IPS-18c (cell line): ENCODE measurements around the gene PAQR5.
A peak's percentile ranks its signal among the peaks of the same experiment; 100 is the strongest.

Experiments used
- H3K4me3 ChIP-seq: 2 replicates; pipeline ENCODE4 v1.7.0; 2013; ENCODE audit warnings: low read depth, mild to moderate bottlenecking, low read length, moderate library complexity; ENCODE audit not compliant: insufficient read depth
- H3K9me3 ChIP-seq: one replicate; pipeline ENCODE4 v1.6.1; 2013; ENCODE audit warnings: mild to moderate bottlenecking, low read length, moderate library complexity; ENCODE audit not compliant: control insufficient read depth, insufficient read depth

Gene PAQR5, protein sequence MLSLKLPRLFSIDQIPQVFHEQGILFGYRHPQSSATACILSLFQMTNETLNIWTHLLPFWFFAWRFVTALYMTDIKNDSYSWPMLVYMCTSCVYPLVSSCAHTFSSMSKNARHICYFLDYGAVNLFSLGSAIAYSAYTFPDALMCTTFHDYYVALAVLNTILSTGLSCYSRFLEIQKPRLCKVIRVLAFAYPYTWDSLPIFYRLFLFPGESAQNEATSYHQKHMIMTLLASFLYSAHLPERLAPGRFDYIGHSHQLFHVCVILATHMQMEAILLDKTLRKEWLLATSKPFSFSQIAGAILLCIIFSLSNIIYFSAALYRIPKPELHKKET

DNA sequence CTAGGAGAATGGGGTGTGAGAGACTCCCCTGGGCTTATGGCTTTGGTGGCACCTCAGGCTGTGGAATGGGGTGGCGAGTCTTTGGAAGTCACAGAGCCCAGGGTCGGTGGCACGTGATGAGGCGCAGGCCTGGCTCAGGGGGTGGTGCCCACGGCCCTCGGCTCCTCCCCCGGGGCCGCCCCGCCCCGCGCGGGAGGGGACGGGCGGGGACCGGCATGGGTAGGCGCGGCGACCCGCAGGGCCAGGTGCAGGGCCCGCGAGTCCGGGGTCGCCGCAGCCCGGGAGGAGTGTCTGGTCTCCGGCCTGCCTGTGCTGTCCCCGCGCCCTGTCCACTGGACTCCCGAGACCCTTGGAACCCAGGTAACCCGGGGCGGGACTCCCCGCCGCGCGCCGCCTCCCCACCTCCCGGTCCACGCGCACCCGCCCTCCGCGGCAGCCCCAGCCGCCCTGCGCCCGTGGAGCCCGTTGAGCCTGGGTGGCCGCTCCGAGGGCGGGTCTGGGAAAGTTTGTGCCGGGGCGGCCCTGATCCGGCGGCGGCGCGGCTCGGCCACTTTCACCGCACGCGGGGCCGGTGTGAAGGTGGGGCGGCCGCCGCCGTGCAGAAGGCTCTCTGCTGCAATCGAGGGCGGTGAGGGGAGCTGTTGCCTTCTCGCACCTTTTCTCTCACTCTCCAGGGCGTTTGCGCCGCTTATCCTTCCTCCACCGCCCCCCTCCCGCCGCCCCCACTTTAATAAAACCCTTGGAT, at the start of gene PAQR5:
TSS of gene PAQR5 (plus strand) at position 216 of the 745 bp plus-strand sequence. CDS start 61,169 bp downstream, outside the sequence.
- Histone ChIP-seq H3K4me3 (peak within 1 kb of the TSS; percentile 56), H3K9me3 (no peaks in the 10 kb centered on the region)

DNA sequence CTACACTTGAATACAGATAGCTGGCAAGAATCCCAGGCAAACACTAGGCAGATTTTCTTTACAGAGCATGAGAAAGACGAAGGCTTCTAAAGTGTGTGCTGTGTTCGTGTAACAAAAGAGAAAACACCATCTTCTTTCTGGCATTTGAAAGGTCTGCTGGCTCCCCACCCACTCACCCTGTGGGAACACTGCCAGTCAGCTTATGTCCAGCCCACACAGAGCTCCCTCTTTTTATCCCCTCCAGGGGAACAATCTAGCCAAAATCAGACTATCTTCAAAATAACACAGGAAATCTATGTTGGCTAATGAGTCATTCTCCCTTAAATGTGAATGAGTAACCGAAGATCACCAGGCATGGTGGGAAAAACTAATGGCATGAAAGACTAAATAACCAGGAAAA, 45.6 kb upstream of the PAQR5 start:
- H3K9me3 ChIP-seq: no peaks in the 10 kb centered on the region
- no peak overlapping the region for H3K4me3 ChIP-seq

DNA sequence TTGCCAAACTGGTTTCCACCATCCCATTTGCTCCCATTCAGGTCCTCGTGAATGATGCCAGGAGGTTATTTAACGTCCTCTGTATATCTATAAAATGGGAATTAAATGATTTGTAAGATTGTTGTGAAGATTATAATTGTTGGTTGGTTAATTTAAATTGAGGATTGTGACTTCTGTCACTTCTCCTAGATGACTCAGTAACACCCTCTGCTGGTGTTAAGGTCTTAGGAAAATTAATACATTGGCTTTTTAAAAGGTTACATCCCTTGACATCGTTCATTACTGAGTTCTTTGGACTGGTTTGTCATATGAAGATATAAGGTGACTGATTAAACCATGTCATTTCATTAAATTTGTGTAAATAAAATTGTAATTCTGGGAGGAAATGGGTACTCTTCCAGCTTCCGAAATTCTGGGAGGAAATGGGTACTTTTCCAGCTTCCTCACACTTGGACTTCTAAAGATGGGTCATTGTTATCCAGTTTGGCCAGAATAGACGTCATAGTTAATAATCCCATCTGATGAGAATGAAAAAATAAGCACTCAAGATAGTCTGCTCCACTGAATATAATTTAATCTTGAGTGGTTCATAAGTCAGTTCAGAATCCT, 33.3 kb upstream of the PAQR5 start:
- Histone ChIP-seq H3K9me3 (no peaks in the 10 kb centered on the region), H3K4me3 (no peak overlapping the region)

DNA sequence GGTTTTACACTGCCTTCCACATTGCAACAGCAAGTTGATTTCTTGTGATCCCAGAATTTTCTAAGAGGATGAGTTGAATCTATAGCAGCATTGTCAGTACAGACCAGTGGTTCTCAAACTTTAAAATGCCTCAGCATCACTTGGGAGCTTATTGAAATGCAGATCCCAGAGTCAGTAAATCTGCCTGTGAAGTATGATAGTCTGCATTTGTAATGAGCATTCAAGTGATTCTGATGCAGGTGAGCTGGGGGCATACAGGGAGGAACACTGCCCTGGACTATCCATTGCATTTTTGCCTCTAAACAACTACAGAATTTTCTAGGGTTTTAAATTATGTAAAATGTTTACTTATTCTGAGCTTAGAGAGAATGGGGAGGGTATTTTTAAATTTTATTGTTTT, 27.5 kb upstream of the PAQR5 start:
- H3K4me3 ChIP-seq: no peak overlapping the region
- H3K9me3 ChIP-seq: no peaks in the 10 kb centered on the region

DNA sequence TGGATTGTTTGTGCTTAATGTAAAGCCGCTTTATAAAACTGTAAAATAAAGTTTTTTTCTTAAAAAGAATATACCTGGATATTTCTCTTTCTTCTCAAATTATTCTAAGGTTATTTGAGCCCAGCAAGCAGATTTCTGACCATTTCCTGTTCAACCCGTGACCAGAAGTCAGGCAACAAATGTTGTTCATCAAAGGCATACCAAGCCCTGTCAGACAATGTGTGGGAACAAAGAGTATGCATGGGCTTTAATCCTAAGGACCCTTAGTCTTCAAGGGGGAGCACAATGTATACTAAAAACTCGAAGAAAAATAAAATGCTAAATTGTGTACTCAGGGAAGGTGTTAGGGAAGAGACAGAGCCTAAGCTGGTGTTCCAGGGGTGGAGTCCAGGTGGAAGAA, 26.6 kb upstream of the PAQR5 start:
- Histone ChIP-seq H3K9me3 (no peaks in the 10 kb centered on the region), H3K4me3 (no peak overlapping the region)

DNA sequence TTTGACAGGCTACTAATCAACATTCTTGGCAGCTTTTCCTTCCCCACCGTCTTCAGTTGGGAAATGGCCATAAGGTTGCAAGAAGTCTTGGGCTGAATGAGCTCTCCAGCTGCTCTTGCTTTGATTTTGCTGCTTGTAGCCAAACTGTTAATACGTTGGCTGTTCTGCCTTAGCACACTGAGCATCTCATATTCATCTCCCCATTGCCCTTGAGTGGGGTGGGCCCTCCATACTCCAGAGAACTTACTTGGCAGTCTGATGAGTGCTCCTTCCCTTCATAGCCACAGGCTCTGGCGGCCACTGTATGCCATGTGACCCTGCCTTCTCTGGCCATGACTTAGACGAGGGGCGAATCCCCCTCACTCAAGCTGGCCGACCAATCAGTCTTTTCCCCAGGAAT, 25.8 kb upstream of the PAQR5 start:
- H3K9me3 ChIP-seq: no peaks in the 10 kb centered on the region
- no peak overlapping the region for H3K4me3 ChIP-seq

DNA sequence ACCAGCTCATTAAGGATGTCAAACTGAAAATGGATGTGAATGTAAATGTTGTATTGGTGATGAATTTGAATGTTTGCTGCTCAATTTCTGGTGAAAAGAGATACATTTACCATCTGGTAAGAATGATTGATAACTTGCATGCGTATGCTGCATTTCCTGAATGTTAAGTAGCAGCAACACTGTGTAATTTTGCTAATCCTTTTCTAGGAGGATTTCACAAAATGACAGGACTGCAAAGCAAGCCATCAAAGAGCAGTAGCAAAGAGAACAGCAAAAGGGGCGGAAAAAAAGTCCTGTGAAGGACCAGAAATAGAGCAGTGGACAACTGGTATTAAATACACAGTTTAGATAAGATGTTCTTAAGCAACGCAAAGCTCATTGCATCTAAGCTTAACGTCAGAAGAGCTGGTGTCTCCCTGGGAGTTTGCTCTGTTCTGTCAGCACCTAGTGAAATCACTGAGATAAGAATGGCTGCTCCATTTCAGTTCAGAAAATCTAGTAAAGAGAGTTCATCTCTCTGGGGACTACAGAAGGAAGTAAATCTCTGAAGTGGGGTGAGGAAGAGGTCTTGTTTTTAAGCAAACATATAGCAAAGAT, 23.5 kb upstream of the PAQR5 start:
- Histone ChIP-seq H3K4me3 (no peak overlapping the region), H3K9me3 (no peaks in the 10 kb centered on the region)

DNA sequence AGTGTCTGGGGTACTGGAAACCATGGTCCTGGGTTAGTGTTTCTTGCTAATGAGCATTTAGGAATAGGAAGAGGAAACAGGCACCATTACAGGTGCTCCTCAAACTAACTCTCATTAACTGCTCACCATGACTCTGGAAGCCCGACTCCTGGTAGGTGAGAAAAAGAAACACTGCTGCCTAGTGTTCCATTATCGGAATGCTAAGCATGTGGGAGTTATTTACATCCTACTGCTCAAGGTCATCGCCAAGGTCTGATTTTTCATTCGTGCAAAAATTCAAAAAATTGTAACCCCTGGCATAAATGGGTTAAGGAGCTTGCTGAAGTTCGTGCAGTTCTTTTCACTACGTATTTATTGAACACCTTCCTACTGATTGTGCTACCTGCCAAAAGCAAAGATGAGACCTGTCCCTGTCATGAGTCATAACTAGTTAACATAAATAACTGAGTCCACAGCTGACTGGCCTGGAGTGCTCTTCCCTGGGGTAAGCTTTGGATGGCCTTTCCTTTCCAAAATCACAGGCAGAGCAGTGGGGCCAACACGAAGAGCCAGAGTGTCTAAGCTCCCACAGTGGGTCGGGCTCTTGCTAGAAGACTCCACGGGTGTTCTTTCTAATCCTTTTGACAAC, 22.7 kb upstream of the PAQR5 start:
- H3K9me3 ChIP-seq: no peaks in the 10 kb centered on the region
- no peak overlapping the region for H3K4me3 ChIP-seq

DNA sequence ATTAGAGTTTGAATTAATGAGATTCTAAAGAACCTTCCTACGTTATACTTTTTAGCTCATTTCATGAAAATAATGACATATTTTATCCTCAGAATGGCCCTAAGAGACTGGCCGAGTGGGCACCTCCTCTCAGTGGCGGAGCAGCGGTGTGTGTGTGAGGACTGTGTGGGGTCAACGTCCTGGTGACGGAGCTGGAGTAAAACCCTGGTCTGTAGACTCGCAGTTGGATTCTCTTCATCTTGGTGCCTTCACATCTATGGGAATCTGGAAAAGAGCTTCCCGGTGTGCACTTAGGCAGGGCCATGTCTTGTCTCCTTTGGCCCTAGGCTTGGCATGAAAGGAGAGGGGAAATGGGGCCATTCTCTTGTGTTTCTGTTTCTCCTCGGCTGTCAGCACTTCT, 21.4 kb upstream of the PAQR5 start:
- no peak overlapping the region for H3K4me3 ChIP-seq
- no peaks in the 10 kb centered on the region for H3K9me3 ChIP-seq

DNA sequence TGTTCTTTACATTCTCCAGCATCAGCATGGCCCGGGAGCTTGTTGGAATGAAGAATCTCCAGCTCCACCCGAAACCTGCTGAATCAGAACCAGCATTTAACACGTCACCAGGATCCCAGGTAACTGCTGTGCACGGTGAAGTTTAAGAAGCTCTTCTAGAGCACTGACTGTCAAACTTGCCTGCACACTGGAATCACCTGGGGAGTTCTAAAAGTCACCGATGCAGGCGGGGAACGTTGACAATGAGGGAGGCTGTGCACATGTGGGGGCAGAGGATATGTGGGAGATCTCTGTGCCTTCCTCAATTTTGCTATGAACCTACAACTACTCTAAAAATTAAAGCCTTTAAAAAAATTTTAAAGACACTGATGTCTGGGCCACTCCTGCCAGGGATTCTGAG, 19.1 kb upstream of the PAQR5 start:
- Histone ChIP-seq H3K9me3 (no peaks in the 10 kb centered on the region), H3K4me3 (no peak overlapping the region)

DNA sequence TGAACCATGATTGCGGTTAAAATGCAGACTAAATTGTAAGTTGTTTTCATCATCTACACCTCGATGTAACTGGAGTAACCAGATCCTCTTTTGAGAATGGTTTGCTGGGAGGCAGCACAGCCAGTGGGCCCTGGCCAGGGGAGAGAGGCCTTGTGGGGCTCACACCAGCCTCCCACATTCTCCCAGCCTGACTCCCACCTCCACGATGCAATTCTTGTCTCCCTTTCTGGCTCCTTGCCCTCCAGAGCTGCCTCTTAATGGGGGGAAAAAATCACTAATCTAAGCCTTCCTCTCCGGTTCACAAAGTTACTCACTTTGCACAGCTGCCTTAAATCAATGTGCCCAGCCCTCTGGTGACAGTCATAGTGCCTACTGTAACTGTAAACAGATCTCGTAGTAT, 17.9 kb upstream of the PAQR5 start:
- Histone ChIP-seq H3K4me3 (no peak overlapping the region), H3K9me3 (no peaks in the 10 kb centered on the region)

DNA sequence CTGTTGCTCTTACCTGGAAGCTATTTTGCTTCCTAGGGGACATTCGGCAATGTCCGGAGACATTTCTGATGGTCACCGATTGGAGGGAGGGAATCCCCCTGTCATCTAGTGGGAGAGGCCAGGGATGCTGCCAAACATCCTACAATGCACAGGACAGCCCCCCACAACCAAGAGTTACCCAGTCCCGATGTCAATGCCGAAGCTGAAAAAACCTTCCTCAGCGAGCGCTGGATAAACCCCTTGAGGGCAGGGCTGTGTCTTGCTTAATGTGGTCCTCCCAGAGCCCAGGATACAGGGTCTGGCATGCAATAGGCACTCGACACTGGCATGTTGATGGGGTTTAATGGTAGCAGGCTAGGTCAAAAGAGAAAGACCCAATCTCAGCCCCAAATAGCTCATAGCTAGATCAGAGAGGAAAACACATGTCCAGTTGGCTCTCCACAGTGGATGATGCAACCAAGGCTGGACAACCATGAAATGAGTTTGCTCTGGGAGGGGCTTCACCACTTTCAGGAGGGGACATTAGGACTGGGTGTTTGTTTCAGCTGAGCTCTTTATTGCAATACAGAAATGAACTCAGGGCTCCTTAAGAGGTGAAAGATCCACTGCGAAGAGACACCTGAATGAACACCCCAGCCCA, 16.5 kb upstream of the PAQR5 start:
- Histone ChIP-seq H3K4me3 (no peak overlapping the region), H3K9me3 (no peaks in the 10 kb centered on the region)

DNA sequence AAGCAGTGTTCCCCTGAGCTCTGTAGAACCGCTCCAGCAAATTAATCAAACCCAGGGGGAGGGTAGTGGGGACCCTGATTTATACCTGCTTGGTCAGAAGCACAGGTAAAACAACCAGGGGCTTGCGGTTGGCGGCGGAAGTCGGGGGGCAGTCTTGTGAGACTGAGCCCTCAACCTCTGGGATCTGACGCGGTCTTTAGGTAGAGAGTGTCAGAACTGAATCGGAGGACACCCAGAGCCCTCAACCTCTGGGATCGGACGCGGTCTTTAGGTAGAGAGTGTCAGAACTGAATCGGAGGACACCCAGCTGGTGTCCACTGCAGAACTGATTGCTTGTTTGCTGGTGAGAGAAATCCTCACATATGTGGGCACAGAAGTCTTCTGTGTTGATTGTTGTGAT, 12.9 kb upstream of the PAQR5 start:
- H3K9me3 ChIP-seq: peaks cover 2% of the 10 kb centered on the region
- no peak overlapping the region for H3K4me3 ChIP-seq

DNA sequence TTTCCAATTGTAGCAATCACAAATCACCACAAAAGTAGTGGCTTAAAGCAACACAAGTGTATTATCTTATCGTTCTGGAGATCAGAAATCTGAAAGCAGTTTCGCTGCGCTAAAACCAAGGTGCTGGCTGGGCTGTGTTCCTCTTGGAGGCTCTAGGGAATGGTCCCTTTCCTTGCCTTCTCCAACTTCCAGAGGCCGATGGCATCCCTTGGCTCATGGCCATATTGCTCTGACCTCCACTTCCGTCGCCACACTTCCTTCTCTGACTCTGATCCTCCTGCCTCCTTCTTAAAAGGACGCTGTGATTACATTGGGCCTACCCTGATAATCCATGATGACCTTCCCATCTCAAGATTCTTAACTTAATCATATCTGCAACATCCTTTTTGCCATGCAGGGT, 10.7 kb upstream of the PAQR5 start:
- H3K4me3 ChIP-seq: no peak overlapping the region
- H3K9me3 ChIP-seq: peaks cover 2% of the 10 kb centered on the region

DNA sequence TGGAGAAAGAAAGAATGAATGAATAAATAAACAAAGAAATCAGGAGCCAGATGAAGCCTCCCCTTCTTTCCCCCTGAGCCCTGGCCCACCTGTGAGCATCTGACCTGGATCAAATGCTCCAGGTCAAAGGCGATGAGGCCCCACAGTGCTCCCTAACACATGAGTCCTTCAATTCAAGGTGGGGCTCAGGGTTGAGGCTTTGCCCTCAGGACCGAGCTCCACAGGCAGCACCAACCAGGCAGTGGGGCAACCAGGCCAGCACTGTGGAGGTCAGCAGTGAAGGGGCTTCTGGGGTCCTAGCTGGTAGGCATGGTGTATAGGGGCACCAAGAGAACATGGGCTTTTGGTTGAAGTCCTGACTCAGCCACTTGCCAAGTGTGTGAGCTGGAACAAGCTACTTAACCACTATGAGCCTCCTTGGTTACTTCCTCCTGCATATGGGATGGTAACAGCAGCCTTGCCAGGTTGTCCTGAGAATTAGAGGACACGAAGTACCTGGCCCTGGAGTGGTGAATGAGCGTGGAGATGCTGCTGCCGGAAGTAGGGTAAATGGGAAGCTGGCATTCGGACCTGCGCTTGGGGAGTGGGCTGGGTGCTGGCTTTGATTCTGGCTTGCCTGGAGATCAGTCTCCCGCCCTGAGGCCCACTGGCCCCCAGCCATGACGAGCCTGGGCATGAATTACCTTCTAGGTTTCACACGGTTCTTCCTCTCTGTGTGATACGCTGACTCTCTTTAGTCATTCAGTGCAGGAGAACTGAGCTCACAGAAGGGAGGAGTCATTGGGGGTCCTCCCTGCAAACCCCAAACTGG, 10.0 kb upstream of the PAQR5 start:
- no peak overlapping the region for H3K4me3 ChIP-seq

DNA sequence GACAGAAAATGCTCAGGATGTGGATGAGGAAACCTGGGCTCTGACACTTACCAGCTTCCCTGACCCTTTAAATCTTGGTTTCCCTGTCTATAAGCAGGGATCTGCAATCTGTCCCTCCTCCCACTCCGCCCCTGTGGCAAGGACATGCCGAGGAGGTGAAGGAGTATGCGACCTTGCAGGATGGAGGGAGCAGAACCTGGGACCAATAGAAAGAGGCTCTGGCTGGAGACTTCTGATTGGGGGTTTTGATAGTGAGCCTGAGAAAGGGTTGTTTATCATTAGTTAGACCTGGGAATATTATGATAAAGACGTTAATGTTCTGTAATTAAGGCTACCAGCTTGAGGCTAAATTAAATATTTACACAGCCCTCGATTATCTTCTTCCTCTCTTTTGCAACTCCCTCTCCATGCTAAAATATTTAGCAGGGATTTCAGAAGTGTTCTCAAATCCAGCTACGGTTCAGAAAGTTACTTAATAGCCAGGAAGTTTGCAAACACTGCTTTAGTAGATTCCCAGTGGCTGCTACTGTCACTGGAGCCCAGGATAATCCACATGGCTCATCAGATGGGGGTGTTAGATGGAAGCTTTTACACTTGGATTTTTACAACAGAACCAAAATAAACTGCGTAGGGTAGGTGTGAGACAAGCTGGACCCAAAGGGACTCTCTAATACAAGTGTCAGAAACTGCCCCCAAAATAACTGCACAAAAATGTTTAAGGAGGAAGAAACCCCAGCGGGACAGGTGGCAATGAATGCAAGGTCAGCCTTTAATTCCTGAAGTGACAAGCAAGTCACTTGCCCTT, 9.2 kb upstream of the PAQR5 start:
- Histone ChIP-seq H3K4me3 (no peak overlapping the region), H3K9me3 (peaks cover 2% of the 10 kb centered on the region)

More for the DNA sequence above, 10.0 kb upstream of the PAQR5 start:
- H3K9me3 ChIP-seq: peaks cover 2% of the 10 kb centered on the region
